BJ (cell line): ENCODE data around the gene SCG3. TPM values are rescaled to one million over a fixed set of nuclear protein-coding genes. Genes with fewer than 3 reads are reported as not detected.

Experiments
- CTCF ChIA-PET: fragments of 350-600 bp; formaldehyde crosslinking; extraction: SDS; loops from one replicate; lab custom pipeline; 2021; ENCODE audit warnings: antibody characterized with exemption, inconsistent platforms; lab: Yijun Ruan, JAX
- POLR2A ChIA-PET: fragments of 300-600 bp; sonication (Branson Sonifier 250); formaldehyde crosslinking; extraction: SDS; loops from one replicate; lab custom pipeline; 2021; ENCODE audit warnings: antibody characterized with exemption; lab: Charles Lee
- DNase-seq: peaks from one replicate; pipeline ENCODE4 v3.0.0-alpha.2; 2011; ENCODE audit warnings: low read depth
- H3K27me3 ChIP-seq: 2 replicates; pipeline ENCODE4 v1.6.0; 2011; ENCODE audit warnings: low read length; ENCODE audit not compliant: control insufficient read depth, insufficient read depth
- H3K36me3 ChIP-seq: 2 replicates; pipeline ENCODE4 v1.5.1; 2011; ENCODE audit warnings: low read length; ENCODE audit not compliant: control insufficient read depth, insufficient read depth
- H3K4me3 ChIP-seq: 2 replicates; pipeline ENCODE4 v1.5.1; 2011; ENCODE audit warnings: low read depth, mild to moderate bottlenecking, control low read depth, low read length
- polyA plus RNA-seq: library from polyadenylated mRNA; depleted of rRNA; stranded (reverse); fragments of >200 nt; gene quantifications from 2 replicates; pipeline ENCODE4 v1.2.3, GENCODE V29; 2011
- TF ChIP-seq, protein P1 (sequence below): IDR thresholded peaks from 2 replicates; pipeline ENCODE4 v1.5.1; 2011; ENCODE audit warnings: low read depth, mild to moderate bottlenecking, control low read depth, inconsistent platforms, low read length, moderate library complexity; ENCODE audit not compliant: insufficient read depth

SCG3 gene
- polyA plus RNA-seq, 1 experiment, result not detected

DNA sequence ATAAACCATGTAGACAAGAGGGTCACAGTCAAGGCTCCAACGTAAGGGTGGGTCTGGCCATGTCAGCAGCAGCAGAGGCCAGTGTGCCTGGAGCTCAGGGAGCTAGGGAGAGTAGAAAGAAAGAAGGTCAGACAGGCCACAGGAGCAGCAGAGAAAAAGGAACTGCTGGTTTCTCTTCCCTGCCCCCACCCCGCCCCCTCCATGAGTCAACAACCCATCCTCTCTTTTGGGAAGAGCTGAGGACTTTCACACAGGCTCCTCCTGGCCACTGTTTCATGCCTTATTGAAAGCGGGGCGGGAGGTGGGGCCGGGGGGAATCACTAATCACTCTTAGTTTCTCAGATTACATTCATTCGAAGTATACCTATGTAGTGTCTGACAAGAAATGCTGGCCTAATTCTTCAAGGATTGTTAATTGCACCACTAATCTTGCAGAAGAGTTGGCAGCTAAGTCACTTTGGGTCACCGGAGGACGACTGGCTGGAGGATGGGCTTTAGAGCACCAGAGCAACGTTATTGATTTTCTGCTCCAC is 9.1 kb upstream of the SCG3 start:
- no peak overlapping the region for H3K4me3 ChIP-seq
- TF ChIP-seq, protein P1, sequence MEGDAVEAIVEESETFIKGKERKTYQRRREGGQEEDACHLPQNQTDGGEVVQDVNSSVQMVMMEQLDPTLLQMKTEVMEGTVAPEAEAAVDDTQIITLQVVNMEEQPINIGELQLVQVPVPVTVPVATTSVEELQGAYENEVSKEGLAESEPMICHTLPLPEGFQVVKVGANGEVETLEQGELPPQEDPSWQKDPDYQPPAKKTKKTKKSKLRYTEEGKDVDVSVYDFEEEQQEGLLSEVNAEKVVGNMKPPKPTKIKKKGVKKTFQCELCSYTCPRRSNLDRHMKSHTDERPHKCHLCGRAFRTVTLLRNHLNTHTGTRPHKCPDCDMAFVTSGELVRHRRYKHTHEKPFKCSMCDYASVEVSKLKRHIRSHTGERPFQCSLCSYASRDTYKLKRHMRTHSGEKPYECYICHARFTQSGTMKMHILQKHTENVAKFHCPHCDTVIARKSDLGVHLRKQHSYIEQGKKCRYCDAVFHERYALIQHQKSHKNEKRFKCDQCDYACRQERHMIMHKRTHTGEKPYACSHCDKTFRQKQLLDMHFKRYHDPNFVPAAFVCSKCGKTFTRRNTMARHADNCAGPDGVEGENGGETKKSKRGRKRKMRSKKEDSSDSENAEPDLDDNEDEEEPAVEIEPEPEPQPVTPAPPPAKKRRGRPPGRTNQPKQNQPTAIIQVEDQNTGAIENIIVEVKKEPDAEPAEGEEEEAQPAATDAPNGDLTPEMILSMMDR, result no peak
- H3K36me3 ChIP-seq, result no peaks in the 10 kb centered on the region
- H3K27me3 ChIP-seq, result peaks cover 5% of the 10 kb centered on the region
- POLR2A ChIA-PET, result no interaction called here
- no peak for DNase-seq
- CTCF ChIA-PET, result interaction anchor here (3.2 kb wide), 1 partner anchor 104 kb away, joined by 16 read pairs; no protein-coding TSS in a partner anchor

DNA sequence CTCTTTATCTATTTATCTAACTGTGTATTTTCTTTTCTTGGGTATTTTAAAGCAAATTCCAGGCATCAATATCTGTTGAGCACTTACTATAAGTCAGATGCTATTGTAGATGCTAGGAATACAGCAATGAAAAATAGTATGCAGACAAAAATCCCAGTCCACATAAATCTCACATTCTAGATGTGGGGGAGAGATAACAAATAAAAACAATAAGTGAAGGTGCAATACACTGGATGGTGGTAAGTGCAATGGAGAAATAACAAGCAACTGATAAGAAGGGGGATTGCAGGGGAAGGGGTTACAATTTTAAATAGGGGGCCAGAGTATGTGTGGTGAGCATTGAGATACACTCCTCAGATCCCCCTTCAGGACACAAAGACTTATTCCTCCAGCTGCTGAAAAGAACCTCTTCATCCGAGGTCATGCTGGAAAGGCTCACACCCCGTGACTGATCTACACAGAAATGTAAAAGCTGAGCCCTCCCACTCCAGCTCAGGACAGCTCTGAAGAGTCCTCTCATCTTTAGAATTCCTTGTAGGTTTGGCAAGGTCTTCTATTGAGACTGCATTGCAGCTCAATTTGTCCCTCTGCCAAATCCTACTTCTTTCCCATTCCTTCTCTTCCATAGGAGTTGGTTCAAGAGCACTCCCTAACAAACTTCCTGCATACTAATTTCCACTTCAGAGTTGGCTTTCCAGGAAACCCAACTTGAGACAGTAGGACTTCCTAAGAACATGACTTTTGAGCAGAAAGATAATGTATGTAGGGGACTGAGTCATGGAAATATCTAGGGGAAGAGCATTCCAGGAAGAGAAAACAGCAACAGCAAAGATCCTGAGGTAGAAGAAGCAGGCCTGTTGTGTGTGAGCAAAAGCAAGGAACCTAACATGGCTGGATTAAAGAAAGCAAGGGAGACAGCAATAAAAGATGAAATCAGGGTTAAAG is 8.1 kb upstream of the SCG3 start:
- Histone ChIP-seq H3K4me3 (no peak overlapping the region), H3K36me3 (no peaks in the 10 kb centered on the region), H3K27me3 (peaks cover 2% of the 10 kb centered on the region)
- CTCF ChIA-PET, result interaction anchor here (1.1 to 3.2 kb wide), 2 partner anchors 14 to 103 kb away, joined by 3 to 16 read pairs; no protein-coding TSS in a partner anchor
- no peak for DNase-seq
- TF ChIP-seq, protein P1, result no peak
- POLR2A ChIA-PET, result no interaction called here

DNA sequence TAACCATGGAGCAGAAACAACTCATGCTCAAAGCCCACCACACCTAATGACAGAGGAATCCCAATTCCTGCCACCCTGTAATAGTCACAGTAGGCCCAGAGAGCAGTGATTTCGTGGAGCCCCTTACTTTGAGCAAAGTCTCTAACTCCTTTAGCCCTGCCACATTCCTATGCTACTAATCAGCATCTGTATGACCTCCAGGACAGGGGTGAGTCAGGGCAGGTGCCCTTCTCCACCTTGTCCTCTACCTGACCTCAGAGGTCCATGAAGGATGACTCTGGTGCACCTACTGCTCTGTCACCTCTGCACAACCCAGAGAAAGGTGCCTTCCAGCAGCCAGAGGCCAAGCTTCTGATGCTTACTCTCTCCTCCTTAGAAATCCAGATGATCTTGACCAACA is 6.1 kb upstream of the SCG3 start:
- H3K36me3 ChIP-seq, result no peaks in the 10 kb centered on the region
- no peak for DNase-seq
- CTCF ChIA-PET, result interaction anchor here (1.4 kb wide), 1 partner anchor 25 kb away, joined by 4 read pairs; no protein-coding TSS in a partner anchor
- TF ChIP-seq, protein P1, result no peak
- H3K4me3 ChIP-seq, result no peak overlapping the region
- POLR2A ChIA-PET, result no interaction called here
- H3K27me3 ChIP-seq, result no peaks in the 10 kb centered on the region

DNA sequence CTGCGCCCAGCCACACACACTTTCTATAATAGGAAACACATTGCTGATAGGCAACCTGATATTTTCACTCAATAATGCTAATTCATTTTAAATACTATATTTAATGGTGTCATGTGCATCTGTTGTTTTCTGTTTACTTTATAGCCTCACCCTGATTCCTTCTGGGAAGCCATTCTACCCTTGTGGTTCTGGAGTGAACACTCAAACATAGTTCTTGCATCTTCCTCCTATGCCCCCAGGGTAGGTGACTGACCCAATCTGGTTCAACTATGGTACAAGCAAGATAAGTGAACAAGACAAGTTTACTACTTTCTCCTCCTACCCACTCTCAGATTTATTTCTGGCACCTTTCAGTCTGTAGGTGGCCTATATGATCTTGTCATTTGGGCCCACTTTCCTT is 4.3 kb upstream of the SCG3 start:
- Histone ChIP-seq H3K27me3 (peaks cover 2% of the 10 kb centered on the region; the same call in 1 of the 2 replicates), H3K36me3 (no peaks in the 10 kb centered on the region), H3K4me3 (no peak overlapping the region)
- POLR2A ChIA-PET, result no interaction called here
- CTCF ChIA-PET, result no interaction called here
- no peak for DNase-seq
- TF ChIP-seq, protein P1, result no peak

DNA sequence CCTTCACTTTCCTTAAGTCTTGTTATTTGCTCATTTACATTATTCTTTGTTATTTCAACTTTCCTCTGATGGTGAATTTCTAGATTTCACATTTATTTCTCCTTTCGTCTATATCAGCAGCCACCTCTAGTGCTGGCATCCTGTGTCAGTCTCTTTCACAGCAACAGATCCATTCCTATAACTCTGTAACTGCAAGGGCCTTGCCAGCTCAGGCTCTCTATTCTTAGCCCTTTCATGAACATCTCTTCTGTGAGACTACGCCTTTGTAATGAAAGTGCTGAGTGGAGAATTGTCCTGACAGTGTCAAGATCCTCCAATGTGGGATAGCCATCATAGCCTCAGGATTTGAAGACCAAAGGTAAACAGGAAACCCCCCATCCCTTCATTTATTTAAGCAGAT is 3.9 kb upstream of the SCG3 start:
- TF ChIP-seq, protein P1, result no peak
- CTCF ChIA-PET, result no interaction called here
- POLR2A ChIA-PET, result no interaction called here
- Histone ChIP-seq H3K36me3 (no peaks in the 10 kb centered on the region), H3K4me3 (no peak overlapping the region), H3K27me3 (peaks cover 2% of the 10 kb centered on the region; the same call in 1 of the 2 replicates)
- DNase-seq, result no peak
